Medulla oblongata (tissue), 1 donor: Measurements from ENCODE around the gene CCM2.

Experiments used
- DNase-seq: peaks from one replicate; pipeline ENCODE4 v3.0.0-alpha.2; 2015; ENCODE audit errors: extremely low spot score

The CCM2 gene

DNA sequence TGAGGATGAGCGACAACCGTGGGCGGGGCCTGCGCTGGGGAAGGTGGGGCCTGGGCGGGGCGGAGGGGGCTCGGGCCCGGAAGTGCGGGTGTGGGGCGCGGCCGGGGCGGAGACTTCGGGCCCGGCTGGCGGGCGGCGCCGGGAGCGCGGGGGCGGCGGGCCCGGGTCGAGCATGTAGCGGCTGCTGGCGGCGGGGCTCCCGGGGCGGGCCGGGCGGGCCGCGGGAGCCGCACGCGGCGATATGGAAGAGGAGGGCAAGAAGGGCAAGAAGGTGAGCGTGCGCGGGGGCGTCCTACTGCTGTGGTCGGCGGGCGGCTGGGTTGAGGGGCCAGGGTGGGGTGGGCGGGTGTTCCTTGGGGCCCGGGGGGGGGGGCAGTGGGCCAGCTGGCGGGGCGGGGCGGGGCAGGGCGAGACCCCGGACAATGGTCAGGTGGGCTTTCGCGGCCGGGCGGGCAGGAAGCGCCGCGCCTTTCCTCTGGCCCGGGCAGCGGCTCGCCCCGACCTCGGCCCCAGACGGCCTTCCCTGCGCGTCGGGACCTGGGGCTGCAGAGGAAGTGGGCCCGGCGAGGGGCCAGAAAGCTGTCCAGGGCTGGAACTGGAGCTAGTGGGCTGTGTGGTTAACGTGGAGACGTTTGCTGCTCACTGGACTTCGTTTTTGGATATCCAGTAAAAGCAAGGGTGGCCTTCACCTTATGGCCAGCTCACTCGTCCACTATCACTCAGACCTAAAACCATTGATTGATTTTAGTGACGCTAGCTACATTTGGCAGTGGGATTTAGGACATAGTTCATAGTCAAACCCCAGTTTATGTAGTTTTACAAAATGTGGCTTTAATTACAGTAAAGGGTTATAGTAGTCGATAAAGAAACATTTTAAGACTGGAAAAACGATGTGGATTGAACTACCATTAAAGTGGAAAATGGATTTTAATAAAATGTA is at the start of gene CCM2:
Gene CCM2 (plus strand): TSS at position 109 of the 940 bp plus-strand sequence. CDS start 133 bp downstream, at position 242.
- DNase-seq: no peak

DNA sequence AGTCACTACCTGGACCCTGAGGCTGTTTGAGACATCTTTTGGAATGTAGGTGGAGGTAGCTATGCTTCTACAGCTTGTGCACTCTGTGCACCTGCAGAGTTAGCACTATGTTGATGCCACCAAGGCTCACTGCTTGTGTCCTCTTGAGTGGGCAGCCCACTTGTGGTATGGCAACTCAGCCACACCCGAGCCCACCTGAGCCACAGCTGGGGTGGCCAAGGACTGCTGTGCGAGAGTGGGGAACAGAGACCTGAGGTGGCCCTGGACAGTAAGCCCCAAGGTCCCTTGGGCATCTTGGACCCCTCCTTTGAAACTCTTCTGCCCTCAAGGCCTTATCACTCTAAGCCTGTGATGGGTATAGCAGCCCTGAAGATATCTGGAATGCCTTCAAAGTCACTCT is 46.8 kb upstream of the CCM2 start:
- DNase-seq: no peak

DNA sequence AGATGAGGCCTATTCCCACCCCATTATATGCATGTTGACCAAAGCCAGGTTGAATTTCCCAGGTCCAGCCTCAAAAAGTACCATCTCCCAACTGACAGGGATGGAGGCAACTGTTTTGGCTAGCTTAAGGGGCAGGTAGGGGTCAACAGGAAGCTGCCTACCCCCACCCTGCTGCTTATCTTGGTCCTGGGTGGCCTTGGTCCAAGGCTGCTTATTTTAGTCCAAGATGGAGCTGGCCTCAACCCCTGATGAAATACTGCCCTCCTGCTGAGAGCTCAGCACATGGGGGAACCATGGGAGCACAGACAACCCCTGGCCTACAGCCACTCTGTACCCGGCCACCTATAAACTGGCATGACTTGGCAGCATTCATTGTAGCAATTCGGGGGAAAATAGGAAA is 44.3 kb upstream of the CCM2 start:
- DNase-seq: no peak

DNA sequence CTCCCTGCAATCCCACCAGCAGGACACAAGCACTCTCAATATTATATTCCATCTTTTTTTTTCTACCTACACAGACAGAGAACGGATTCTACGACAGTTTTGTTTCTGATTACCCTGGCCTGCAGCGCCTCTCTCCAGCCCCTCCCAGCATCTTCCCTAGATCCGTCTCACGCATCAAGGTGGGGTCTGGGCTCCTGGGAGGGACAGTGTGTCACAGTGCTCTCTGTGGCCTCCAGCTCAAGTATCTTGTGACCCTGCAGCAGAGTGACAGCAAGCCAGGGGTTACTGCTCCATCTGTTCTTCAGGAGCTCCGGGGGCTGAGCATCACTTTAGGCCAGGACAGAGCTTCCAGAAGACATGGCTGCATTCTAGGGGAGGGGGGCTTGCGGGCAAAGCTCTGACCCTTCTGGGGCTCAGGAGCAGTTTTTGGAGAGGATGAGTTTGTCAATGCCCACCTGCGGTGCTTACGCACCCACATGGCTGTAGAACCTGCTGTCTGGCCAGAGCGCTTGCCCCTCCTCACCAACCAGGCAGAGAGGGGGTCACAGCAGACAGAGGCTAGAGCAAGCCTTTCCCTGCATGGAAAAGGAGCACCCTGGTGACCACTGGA is 43.7 kb upstream of the CCM2 start:
- DNase-seq: no peak

DNA sequence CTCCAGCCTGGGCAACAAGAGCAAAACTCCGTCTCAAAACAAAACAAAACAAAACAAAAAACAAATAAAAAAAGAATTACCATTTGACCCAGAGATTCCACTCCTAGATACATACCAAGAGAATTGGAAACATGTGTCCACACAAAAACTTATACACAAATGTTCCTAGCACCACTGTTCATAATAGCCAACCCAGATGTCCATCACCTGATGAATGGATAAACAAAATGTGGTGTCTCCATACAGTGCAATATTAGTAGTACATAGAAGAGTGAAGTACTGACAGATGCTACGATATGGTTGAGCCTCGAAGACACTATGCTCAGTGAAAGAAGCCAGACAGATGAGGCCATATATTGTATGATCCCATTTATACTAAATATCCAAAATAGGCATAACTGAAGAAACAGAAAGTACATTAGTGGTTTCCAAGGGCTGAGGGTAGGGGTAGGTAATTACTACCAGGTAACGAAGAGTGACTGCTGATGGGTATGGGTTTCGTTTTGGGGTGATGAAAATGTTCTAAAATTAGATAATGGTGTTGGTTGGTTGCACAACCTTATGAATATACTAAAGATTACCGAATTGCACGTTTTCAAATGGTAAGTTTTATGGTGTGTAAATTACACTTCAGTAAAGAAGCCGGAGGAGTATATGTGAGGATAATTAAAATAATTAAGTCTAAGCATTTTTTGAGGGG is 41.2 kb upstream of the CCM2 start:
- no peak for DNase-seq

DNA sequence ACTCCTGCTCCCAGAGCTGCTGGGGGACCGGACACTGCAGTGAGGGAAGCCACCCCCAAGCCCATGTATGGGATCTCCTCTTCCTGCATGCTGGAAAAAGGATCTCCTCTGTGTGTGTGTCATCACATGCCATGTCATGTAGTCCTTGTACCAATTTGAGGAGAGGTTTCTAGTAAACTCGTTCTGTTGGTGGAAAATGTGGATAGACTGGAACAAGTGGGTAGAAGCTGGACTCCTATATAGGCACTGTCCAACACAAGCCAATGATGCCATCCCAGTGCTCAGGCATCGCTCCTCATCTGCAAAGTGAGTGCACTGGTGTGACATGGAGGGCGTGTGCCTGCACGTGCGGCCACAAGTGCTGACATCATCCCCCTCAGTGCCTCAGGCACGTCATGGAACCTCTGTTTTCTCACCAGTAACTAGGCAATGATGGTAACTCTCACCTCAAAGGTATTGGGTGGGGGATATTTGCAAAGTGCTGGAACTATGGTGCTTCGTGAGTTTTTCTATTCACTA is 40.5 kb upstream of the CCM2 start:
- no peak for DNase-seq

DNA sequence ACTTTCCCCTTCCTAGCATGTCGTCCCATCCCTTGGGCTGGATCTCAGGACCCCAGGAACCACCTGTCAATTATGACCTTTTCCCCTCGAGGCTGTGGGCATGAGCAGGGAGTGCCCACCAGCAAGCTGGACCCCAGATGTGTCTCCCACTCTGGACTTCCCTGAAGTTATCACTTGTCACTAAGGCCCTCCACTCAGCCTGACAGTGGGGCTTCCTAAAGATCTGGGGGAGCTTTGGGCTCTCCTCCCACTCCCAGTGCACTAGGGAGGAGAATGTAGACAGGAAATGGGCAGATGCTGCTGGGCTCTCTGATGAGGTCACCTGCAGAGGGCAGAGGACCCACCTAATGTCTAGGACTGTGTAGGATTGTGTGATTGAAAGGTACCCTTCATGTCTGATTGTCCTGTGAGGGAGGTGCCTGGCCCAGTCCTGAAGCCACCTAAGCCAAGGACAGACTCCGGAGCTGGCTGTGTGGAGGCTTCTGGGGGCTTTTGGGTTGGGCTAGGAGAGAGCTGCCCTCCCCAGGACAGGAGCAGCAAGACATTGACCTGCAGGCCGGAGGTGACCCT is 39.9 kb upstream of the CCM2 start:
- no peak for DNase-seq

DNA sequence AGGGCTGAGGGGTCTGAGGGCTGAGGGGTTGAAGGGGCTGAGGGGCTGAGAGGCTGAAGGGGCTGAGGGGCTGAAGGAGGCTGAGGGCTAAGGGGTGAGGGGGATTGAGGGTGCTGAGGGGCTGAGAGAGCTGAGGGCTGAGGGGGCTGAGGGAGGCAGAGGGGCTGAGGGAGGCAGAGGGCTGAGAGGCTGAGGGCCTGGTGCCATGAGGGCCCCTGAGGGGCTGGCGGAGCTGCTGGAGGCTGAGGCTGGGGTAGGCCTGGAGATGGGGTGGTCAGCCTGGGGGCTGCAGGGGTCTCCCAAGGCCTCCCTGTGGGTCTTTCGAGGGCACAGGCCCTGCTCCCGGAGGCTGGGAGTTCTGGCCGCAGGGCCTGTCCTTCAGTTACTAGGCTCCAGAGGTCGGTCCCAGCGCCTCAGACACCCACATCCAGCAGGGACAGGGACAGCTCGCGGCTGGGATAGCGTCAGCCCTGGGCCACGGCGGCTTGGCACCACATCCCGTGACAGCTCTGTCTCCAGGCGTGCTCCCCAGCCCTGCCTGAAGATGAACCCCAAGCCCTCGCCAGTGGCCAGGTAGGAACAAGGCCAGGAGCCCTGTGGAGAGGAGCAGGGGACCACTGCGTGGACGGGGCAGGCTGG is 38.0 kb upstream of the CCM2 start:
- no peak for DNase-seq

DNA sequence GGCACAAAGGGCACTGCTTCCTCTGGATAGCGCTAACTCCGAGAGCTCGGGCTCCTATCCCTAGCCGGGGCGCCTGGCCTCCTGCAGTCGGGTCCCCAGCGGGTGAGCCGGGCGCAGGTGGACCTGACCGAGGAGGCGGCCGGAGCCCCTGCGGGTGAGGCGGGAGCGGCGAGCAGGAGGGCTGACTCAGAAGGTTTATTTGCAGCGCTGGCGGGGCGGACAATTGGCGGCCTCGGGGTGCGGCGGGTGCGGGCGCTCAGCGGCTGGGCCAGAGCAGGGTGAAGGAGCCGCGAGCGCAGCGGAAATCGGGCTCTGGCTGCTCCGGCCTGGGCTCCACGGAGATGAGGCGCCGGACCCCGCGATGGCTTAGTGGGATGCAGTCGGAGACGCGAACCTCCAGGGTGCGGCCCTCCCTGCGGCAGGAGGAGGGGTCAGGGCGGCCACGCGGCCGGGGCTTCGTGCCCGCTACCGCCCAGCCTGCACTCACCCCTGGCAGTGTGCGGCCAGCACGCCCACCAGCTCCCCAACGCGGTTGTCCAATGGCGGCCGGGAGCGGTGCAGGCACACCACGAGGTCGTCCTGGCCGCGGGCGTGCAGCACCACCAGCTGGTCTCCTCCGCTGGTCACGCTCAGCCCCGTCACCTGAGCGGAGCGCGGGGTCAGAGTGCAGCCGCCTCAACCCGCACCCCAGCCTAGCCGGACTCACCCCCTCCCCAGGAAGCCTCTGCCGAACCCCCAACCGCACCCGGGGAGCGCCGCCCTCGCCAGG is 37.3 kb upstream of the CCM2 start:
- no peak for DNase-seq

DNA sequence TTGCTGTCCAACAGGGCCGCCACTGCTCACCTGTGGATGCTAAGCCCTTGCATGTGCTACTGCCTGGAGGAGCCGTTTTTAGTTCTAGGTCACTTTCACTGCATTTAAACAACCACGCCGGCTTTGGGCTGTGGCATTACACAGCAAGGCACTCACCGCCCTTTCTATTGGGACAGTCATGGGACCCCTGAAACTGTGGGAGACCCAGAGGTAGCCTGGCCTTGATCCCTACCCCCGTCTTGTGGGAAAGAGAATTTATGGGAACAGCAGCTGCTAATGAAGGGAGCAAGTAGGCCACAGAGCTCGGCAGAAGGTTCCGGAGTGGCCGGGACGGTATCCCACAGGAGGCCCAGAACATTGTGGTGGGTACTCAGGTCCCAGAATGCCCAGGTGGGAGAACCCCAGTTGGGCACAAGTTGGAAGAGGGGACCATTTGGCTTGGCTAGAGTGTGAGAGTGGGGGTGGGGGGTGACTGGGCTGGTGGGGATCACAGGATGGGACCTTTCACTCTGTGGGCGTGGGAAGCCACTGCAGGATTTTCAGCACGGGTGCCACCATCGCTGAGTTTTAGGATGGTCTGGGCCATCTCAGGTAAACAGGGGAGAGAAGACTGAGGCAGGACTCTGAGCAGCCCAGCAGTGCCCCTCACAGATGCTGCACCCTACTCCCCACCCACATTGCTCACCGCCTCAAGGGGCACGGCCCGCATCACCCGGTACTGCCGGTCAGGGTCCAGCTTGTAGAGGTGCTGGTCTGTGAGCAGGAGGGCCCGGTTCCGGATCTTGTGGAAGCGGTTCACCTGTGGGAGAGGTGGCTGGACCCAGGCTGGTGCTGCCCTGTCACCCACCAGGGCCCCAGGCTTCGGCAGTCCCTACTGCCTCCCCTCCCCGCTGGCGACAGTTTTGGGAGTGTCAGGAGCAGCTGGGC is 36.4 kb upstream of the CCM2 start:
- DNase-seq: no peak

DNA sequence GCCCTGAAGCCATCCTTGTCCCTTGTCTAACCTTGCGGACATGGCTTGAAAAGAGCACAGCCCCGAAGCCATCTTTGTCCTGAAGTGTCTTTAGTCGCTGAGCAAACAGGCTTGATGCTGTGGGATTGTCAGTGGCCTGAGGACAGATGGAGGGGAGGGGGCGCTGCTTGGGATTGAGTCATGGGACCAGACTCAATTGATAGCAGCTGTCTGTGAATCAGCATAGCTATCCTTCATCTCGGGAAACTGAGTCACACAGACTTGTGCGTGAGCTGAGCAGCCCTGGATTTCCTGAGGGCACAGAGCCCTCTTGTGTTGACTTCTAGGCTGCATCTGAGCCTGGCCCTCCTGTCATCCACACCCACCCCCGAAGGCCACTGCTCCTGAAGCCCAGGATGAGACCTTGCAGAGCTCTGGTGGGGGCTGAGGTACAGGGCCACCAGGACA is 35.6 kb upstream of the CCM2 start:
- DNase-seq: no peak

DNA sequence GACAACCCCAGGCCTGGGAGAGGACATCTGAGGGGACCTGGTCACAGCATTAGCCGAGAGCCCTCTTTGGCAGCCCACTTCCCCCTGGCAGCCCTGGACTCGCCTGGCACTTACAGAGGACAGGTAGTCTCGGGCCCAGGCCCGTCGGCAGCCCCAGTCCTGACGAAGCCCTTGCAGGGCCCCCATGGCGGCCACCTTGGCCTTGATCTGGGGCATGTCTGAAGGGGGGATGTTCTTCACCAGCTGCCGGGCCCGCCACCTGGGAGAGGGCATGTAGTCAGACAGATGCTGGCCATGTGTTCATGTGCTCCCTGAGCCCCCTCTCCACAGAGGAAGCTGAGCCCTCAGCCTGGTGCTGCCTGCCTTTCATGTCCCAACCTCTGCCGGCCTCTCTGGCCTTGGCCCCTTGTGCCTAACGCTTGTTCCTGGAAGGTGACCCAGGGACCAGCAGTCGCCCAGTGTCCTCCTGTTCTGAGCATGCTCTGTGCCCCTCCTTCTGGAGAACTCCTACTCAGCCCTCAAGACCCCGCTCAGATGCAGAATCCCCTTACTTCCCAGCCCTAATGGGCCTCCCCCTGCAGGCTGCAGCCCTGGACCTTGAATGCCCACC is 35.1 kb upstream of the CCM2 start:
- DNase-seq: no peak

DNA sequence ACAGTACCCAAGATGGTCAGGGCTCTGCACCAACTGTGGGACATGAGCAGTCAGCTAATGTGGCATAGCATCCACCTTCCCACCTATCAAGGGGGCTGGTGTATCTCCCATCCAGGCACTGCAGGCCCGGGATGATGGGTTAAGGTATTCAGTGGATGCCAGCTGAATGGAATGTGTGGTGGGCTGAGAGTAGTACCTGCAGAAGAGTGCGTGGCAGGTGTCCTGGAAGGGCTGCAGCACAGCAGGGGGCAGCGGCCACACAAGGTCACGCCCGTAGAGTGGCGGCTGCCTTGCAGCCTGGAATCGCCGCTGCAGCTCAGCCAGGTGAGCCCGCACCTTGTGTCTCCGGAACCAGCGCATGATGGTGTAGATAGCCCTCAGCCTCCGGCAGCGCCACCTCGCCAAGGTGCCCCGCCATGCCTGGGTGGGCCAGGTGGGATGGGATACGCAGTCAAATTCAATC is 34.5 kb upstream of the CCM2 start:
- no peak for DNase-seq

DNA sequence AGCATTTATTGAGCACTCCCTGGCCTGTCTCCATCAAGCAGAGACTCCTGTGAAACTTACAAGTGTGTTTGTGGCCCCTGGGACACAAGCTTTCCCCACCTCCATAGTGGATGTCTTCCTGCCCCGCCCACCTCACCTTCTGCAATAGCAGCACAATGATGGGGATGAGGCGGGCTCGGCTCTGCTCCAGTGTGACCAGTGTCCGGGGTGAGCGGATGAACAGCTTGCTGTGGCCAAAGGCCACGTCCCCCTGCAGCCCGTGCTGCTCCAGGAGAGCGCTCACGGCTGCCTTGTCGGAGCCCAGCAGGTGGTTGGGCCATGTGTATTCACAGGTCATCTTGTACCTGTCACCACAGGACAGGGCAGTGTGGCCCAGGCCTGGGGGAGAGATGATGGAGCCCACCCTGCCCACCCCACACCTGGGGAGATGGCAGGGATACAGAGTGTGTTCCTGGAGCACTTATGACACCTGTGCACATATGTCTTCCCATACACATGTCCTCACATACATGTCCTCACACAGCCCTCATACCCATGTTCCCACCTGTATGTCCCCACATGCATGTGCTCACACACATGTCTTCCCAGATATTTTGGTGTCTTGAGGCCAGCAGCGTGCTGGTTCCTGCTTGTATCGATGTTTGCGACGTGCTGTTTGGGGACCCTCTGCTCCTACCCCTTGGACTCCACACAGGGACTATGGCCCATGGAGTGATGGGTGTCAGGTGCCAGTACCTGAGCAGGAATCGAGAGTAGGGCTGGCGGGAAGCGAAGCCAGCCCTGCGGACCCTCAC is 33.9 kb upstream of the CCM2 start:
- no peak for DNase-seq

DNA sequence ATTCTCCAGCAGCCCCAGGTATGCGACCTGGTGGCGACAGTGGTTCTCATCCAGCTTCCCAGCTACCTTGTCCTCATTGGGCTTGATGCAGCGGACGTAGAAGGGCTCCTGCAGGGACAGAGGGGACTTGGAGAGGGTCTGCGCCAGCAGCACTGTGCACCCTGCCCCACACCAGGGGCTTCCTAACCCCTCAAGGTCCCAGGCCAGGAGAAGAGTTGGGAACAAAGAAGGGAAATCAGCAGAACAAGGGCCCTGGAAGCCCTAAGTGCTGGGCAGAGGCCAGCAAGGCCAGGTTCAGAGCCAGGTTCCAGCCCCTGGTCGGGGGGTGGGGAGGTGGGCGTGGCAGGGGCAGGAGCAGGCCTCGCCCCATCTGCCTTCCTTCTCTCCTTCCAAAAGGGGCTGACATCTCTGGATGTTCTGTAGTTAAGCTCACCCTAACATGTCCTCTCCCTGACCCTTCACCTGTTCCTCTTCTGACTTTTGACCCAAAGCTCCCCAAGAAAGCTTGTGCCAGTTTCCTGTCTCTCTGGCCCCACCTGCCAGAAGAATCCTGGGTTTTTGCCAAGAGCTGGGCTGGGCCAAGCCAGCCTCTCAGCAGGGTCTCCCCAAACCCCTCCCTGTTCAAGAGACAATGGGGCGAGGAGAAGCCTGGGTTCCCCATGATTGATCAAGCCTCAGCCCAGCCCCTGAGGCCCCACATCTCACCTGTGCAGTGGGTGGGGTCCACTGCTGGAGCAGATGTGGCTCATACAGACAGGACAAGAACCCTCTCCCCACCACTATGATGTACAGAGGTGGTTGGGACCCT is 33.1 kb upstream of the CCM2 start:
- DNase-seq: no peak

DNA sequence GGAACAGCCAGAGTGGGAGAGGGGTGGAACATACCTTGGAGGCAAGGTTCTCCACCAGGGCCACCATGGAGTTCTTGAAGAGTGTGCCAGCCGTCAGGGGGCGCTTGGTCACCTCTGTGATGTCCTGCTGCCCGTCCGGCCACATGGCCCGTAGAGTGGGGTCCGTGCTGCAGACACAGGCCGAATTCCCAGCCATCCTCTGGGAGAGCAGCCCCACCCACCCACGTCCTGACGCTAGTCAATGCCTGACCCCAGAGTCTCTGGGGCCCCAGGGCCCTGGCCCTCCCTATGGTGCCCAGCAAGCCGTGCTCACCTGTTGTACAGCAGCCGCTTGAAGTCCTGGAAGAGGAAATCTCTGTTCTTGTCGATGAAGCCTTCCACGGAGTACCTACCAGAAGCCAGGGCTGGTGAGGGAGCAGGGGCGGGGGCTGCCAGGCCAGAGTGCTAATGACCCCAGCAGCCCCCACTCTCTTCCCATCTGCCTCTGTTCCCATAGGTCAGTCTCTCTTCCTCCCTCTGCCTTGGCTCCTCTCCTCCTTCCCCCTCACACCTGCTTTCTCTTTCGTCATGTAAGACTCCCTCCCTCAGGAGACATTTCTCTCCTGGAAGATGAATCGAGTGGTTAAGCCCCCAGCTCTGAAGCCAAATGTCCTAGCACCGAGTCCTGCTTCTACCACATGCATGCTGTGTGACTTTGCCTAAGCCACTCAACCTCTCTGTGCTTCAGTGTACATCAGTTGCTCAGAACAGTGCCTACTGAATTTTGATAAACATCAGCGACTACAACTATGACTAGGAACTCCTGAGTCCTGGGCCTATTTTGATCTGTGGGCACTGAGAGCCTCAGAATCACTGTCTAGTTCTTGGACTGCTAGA is 32.2 kb upstream of the CCM2 start:
- no peak for DNase-seq
